ENCODE data around the gene PSRC1.

DNA sequence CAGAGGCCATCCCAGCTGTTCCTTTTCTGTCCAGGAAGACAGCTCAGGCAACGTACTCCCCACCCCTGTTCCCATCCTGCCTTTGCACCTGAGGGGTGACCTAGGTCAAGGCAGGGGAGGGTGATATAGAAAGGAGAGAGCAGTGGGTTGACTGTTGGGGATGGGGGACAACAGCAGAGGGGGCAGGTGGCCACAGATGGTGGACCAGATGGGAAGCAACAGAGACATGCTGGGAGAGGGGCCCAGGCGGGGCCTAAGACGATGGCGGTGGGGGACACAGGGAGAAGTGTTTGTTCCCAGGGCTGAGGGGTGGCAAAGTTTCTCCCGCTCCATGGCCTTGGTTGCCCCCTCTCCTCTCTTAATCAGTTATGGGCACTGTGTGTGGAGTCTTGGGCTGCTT, 27.3 kb downstream of the PSRC1 start:
- no peak for TF ChIP-seq ELF4 (CRISPR knock-in tag; IDR thresholded peaks at IDR 0.05; ENCODE audit: low read depth)
- TF ChIP-seq PRDM15 (CRISPR knock-in tag; IDR thresholded peaks at IDR 0.05), result no peak
- no peak for TF ChIP-seq NFE2L1 (CRISPR knock-in tag; IDR thresholded peaks at IDR 0.05)
- TF ChIP-seq CTCF (IDR thresholded peaks at IDR 0.05), result no peak
- no peak for TF ChIP-seq ZNF121 (CRISPR knock-in tag; IDR thresholded peaks at IDR 0.05)
- TF ChIP-seq TCF7 (CRISPR knock-in tag; IDR thresholded peaks at IDR 0.05; ENCODE audit: low read depth), result no peak
- no peak for TF ChIP-seq CBFB (CRISPR knock-in tag; IDR thresholded peaks at IDR 0.05; ENCODE audit: low read depth)
- TF ChIP-seq, protein P1, sequence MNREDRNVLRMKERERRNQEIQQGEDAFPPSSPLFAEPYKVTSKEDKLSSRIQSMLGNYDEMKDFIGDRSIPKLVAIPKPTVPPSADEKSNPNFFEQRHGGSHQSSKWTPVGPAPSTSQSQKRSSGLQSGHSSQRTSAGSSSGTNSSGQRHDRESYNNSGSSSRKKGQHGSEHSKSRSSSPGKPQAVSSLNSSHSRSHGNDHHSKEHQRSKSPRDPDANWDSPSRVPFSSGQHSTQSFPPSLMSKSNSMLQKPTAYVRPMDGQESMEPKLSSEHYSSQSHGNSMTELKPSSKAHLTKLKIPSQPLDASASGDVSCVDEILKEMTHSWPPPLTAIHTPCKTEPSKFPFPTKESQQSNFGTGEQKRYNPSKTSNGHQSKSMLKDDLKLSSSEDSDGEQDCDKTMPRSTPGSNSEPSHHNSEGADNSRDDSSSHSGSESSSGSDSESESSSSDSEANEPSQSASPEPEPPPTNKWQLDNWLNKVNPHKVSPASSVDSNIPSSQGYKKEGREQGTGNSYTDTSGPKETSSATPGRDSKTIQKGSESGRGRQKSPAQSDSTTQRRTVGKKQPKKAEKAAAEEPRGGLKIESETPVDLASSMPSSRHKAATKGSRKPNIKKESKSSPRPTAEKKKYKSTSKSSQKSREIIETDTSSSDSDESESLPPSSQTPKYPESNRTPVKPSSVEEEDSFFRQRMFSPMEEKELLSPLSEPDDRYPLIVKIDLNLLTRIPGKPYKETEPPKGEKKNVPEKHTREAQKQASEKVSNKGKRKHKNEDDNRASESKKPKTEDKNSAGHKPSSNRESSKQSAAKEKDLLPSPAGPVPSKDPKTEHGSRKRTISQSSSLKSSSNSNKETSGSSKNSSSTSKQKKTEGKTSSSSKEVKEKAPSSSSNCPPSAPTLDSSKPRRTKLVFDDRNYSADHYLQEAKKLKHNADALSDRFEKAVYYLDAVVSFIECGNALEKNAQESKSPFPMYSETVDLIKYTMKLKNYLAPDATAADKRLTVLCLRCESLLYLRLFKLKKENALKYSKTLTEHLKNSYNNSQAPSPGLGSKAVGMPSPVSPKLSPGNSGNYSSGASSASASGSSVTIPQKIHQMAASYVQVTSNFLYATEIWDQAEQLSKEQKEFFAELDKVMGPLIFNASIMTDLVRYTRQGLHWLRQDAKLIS (CRISPR knock-in tag; IDR thresholded peaks at IDR 0.05; ENCODE audit: borderline replicate concordance), result no peak
- no peak for TF ChIP-seq ZNF232 (CRISPR knock-in tag; IDR thresholded peaks at IDR 0.05)
- TF ChIP-seq, protein P2, sequence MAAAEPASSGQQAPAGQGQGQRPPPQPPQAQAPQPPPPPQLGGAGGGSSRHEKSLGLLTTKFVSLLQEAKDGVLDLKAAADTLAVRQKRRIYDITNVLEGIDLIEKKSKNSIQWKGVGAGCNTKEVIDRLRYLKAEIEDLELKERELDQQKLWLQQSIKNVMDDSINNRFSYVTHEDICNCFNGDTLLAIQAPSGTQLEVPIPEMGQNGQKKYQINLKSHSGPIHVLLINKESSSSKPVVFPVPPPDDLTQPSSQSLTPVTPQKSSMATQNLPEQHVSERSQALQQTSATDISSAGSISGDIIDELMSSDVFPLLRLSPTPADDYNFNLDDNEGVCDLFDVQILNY (CRISPR knock-in tag; IDR thresholded peaks at IDR 0.05), result no peak
